ENCODE results near the gene FBXO39. TPM values are rescaled to one million over a fixed set of nuclear protein-coding genes. Genes with fewer than 3 reads are reported as not detected.
"Not testable (repeated sequence)": the region's sequence is repeated elsewhere in the genome, so short reads cannot be mapped to it uniquely, and the experiment has no call there.

FBXO39 gene
- total RNA-seq, 5 donors from 2014 or later (not counting 1 experiment from before 2014, with no cell fraction given): 0.26 to 1.4 (median 0.53) TPM

- CTCF ChIA-PET: no interaction called here
These were observed 14.2 kb upstream of the FBXO39 start for GRCh38 chr17:6761779-6762178.

GRCh38 chr17:6768447-6768846, 7.6 kb upstream of the FBXO39 start:
- Mint-ChIP-seq H3K4me1 (peaks cover 0 to 12% (median 7%) of the 10 kb centered on the region in 3 donors), H3K27ac (no peak overlapping the region), H3K36me3 (peaks cover 98% of the 10 kb centered on the region), H3K4me3 (no peak overlapping the region), H3K27me3 (no peaks in the 10 kb centered on the region), H3K9me3 (peaks cover 34 to 60% (median 38%) of the 10 kb centered on the region in 3 donors)
- Histone ChIP-seq H3K27ac (ENCODE audit: low read length) (no peak overlapping the region), H3K36me3 (ENCODE audit: control insufficient read depth in 2 of 2, extremely low read depth in 1 of 2, insufficient read depth in 1 of 2, low read length in 1 of 2) (peaks cover 16 to 95% of the 10 kb centered on the region in 2 donors), H3K27me3 (replicated peaks in 1 of 2; ENCODE audit: control insufficient read depth in 2 of 2, extremely low read depth in 1 of 2, insufficient read depth in 2 of 2, low read length in 1 of 2) (no peaks in the 10 kb centered on the region), H3K4me1 (ENCODE audit: control insufficient read depth in 1 of 2, extremely low read depth in 1 of 2, insufficient read depth in 2 of 2, low read length in 2 of 2) (no peaks in the 10 kb centered on the region), H3K4me3 (ENCODE audit: control insufficient read depth in 1 of 2, extremely low read depth in 1 of 2, low read length in 1 of 2) (no peak overlapping the region), H3K9me3 (peaks cover 34% of the 10 kb centered on the region)
- POLR2A ChIA-PET: no interaction called here
- ATAC-seq (replicated peaks in 1 of 4) (no peak), DNase-seq (no peak)
- WGBS (ENCODE audit: insufficient coverage): no CpG with 5 or more reads among the region's 2 CpGs
- CTCF ChIA-PET: no interaction called here

More at GRCh38 chr17:6761779-6762178, 14.2 kb upstream of the FBXO39 start:
- Mint-ChIP-seq H3K9me3 (peaks cover 13 to 15% (median 14%) of the 10 kb centered on the region in 3 donors), H3K27me3 (no peaks in the 10 kb centered on the region), H3K4me1 (peaks cover 33 to 39% (median 36%) of the 10 kb centered on the region in 3 donors), H3K27ac (peak overlapping the region in 1 of 2 donors; percentile 8), H3K36me3 (peaks cover 90% of the 10 kb centered on the region), H3K4me3 (no peak overlapping the region)
- Histone ChIP-seq H3K9me3 (peaks cover 6% of the 10 kb centered on the region), H3K27me3 (replicated peaks in 1 of 2; ENCODE audit: control insufficient read depth in 2 of 2, extremely low read depth in 1 of 2, insufficient read depth in 2 of 2, low read length in 1 of 2) (no peaks in the 10 kb centered on the region), H3K27ac (ENCODE audit: low read length) (no peak overlapping the region), H3K36me3 (ENCODE audit: control insufficient read depth in 2 of 2, extremely low read depth in 1 of 2, insufficient read depth in 1 of 2, low read length in 1 of 2) (peaks cover 9 to 85% of the 10 kb centered on the region in 2 donors), H3K4me1 (ENCODE audit: control insufficient read depth in 1 of 2, extremely low read depth in 1 of 2, insufficient read depth in 2 of 2, low read length in 2 of 2) (peaks cover 6 to 22% of the 10 kb centered on the region in 2 experiments), H3K4me3 (ENCODE audit: control insufficient read depth in 1 of 2, extremely low read depth in 1 of 2, low read length in 1 of 2) (no peak overlapping the region)
- ATAC-seq (replicated peaks in 1 of 4) (no peak), DNase-seq (no peak)
- WGBS (ENCODE audit: insufficient coverage): 98% methylated on average over 5 of the region's 8 CpGs
- POLR2A ChIA-PET: no interaction called here

GRCh38 chr17:6772016-6772415, 4.0 kb upstream of the FBXO39 start:
- Histone ChIP-seq H3K4me3 (ENCODE audit: control insufficient read depth in 1 of 2, extremely low read depth in 1 of 2, low read length in 1 of 2) (no peak overlapping the region), H3K4me1 (ENCODE audit: control insufficient read depth in 1 of 2, extremely low read depth in 1 of 2, insufficient read depth in 2 of 2, low read length in 2 of 2) (peaks cover 0 to 9% of the 10 kb centered on the region in 2 experiments), H3K9me3 (peaks cover 26% of the 10 kb centered on the region), H3K36me3 (ENCODE audit: control insufficient read depth in 2 of 2, extremely low read depth in 1 of 2, insufficient read depth in 1 of 2, low read length in 1 of 2) (peaks cover 14 to 63% of the 10 kb centered on the region in 2 donors), H3K27ac (ENCODE audit: low read length) (no peak overlapping the region), H3K27me3 (replicated peaks in 1 of 2; ENCODE audit: control insufficient read depth in 2 of 2, extremely low read depth in 1 of 2, insufficient read depth in 2 of 2, low read length in 1 of 2) (peaks cover 0 to 15% of the 10 kb centered on the region in 2 experiments)
- Mint-ChIP-seq H3K27me3 (peaks cover 0 to 4% of the 10 kb centered on the region in 2 donors), H3K27ac (no peak overlapping the region), H3K9me3 (peaks cover 29 to 60% (median 39%) of the 10 kb centered on the region in 3 donors), H3K4me1 (peaks cover 0 to 5% (median 5%) of the 10 kb centered on the region in 3 donors), H3K4me3 (no peak overlapping the region), H3K36me3 (peaks cover 75% of the 10 kb centered on the region)
- DNase-seq (no peak), ATAC-seq (replicated peaks in 1 of 4) (no peak)
- POLR2A ChIA-PET: no interaction called here
- CTCF ChIA-PET: no interaction called here
- WGBS (ENCODE audit: insufficient coverage): no CpG with 5 or more reads among the region's 1 CpG

DNA sequence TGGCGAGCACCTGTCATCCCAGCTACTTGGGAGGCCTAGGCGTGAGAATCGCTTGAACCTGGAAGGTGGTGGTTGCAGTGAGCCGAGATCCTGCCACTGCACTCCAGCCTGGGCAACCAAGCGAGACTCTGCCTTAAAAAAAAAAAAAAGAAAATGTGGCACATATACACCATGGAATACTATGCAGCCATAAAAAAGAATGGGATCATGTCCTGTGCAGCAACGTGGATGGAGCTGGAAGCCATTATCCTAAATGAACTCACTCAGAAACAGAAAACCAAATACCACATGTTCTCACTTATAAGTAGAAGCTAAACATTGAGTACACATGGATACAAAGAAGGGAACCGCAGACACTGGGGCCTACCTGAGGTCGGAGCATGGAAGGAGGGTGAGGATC, 1.1 kb upstream of the FBXO39 start:
- H3K27ac Mint-ChIP-seq; H3K4me1 Mint-ChIP-seq; H3K4me3 Mint-ChIP-seq; H3K4me1 ChIP-seq (ENCODE audit: control insufficient read depth in 1 of 2, extremely low read depth in 1 of 2, insufficient read depth in 2 of 2, low read length in 2 of 2); POLR2A ChIA-PET; DNase-seq; H3K27ac ChIP-seq (ENCODE audit: low read length); ATAC-seq (replicated peaks in 1 of 4): not testable (repeated sequence)
- Histone ChIP-seq H3K4me3 (ENCODE audit: control insufficient read depth in 1 of 2, extremely low read depth in 1 of 2, low read length in 1 of 2) (peak overlapping the region in 1 of 2 donors; percentile 21), H3K27me3 (replicated peaks in 1 of 2; ENCODE audit: control insufficient read depth in 2 of 2, extremely low read depth in 1 of 2, insufficient read depth in 2 of 2, low read length in 1 of 2) (peaks cover 0 to 22% of the 10 kb centered on the region in 2 experiments), H3K9me3 (peaks cover 11% of the 10 kb centered on the region), H3K36me3 (ENCODE audit: control insufficient read depth in 2 of 2, extremely low read depth in 1 of 2, insufficient read depth in 1 of 2, low read length in 1 of 2) (peaks cover 5 to 37% of the 10 kb centered on the region in 2 donors)
- peaks cover 23 to 51% (median 30%) of the 10 kb centered on the region in 3 donors for H3K9me3 Mint-ChIP-seq
- CTCF ChIA-PET: interaction anchor here in 1 of 2 donors (0.6 kb wide), 1 partner anchor 375 kb away, joined by 3 read pairs; no protein-coding TSS in a partner anchor
- H3K27me3 Mint-ChIP-seq: peaks cover 17 to 25% of the 10 kb centered on the region in 2 donors
- H3K36me3 Mint-ChIP-seq: peaks cover 47% of the 10 kb centered on the region
- WGBS (ENCODE audit: insufficient coverage): 90% methylated on average over 1 of the region's 8 CpGs

DNA sequence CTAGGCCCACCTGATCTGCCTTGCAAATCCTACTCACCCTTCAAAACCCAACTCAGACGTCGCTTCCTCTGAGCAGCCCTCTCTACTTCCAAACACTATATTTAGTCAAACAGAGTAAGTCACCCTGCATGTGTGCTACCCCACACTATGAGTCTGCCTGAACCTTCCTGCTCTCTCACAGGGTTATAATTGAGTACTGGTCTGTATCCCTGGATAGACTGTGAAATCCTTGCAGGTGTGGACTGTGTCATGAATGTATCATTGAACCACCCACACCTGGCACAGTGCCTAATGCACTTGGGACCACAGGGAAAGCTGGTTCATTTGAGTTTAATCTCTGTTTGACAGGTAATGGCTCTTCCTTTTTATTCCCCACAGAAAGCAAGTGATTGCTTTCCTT, 3.4 kb downstream of the FBXO39 start:
- Mint-ChIP-seq H3K4me1 (peaks cover 0 to 5% (median 4%) of the 10 kb centered on the region in 3 donors), H3K27me3 (peaks cover 43 to 52% of the 10 kb centered on the region in 2 donors), H3K9me3 (peaks cover 19 to 51% (median 30%) of the 10 kb centered on the region in 3 donors), H3K36me3 (peaks cover 2% of the 10 kb centered on the region), H3K27ac (no peak overlapping the region), H3K4me3 (no peak overlapping the region)
- Histone ChIP-seq H3K4me1 (ENCODE audit: control insufficient read depth in 1 of 2, extremely low read depth in 1 of 2, insufficient read depth in 2 of 2, low read length in 2 of 2) (peaks cover 0 to 9% of the 10 kb centered on the region in 2 experiments), H3K9me3 (no peaks in the 10 kb centered on the region), H3K27ac (ENCODE audit: low read length) (no peak overlapping the region), H3K36me3 (ENCODE audit: control insufficient read depth in 2 of 2, extremely low read depth in 1 of 2, insufficient read depth in 1 of 2, low read length in 1 of 2) (no peaks in the 10 kb centered on the region), H3K27me3 (replicated peaks in 1 of 2; ENCODE audit: control insufficient read depth in 2 of 2, extremely low read depth in 1 of 2, insufficient read depth in 2 of 2, low read length in 1 of 2) (peaks cover 0 to 38% of the 10 kb centered on the region in 2 experiments), H3K4me3 (ENCODE audit: control insufficient read depth in 1 of 2, extremely low read depth in 1 of 2, low read length in 1 of 2) (no peak overlapping the region)
- WGBS (ENCODE audit: insufficient coverage): no CpG with 5 or more reads among the region's 2 CpGs
- ChIA-PET POLR2A (no interaction called here), CTCF (no interaction called here)
- no peak for DNase-seq
- no peak for ATAC-seq (replicated peaks in 1 of 4)

GRCh38 chr17:6780001-6780400, 4.0 kb downstream of the FBXO39 start:
- POLR2A ChIA-PET: no interaction called here
- peaks cover 44 to 52% of the 10 kb centered on the region in 2 donors for H3K27me3 Mint-ChIP-seq
- H3K27ac ChIP-seq (ENCODE audit: low read length): no peak overlapping the region
- DNase-seq (no peak), ATAC-seq (replicated peaks in 1 of 4) (no peak)
- no peak overlapping the region for H3K4me3 ChIP-seq (ENCODE audit: control insufficient read depth in 1 of 2, extremely low read depth in 1 of 2, low read length in 1 of 2)
- H3K27me3 ChIP-seq (replicated peaks in 1 of 2; ENCODE audit: control insufficient read depth in 2 of 2, extremely low read depth in 1 of 2, insufficient read depth in 2 of 2, low read length in 1 of 2): peaks cover 0 to 38% of the 10 kb centered on the region in 2 experiments
- H3K9me3 ChIP-seq: no peaks in the 10 kb centered on the region
- H3K36me3 ChIP-seq (ENCODE audit: control insufficient read depth in 2 of 2, extremely low read depth in 1 of 2, insufficient read depth in 1 of 2, low read length in 1 of 2): no peaks in the 10 kb centered on the region
- H3K36me3 Mint-ChIP-seq: no peaks in the 10 kb centered on the region
- CTCF ChIA-PET: no interaction called here
- WGBS (ENCODE audit: insufficient coverage): 97% methylated on average over 4 of the region's 8 CpGs
- H3K4me1 ChIP-seq (ENCODE audit: control insufficient read depth in 1 of 2, extremely low read depth in 1 of 2, insufficient read depth in 2 of 2, low read length in 2 of 2): peaks cover 0 to 9% of the 10 kb centered on the region in 2 experiments
- peaks cover 17 to 55% (median 28%) of the 10 kb centered on the region in 3 donors for H3K9me3 Mint-ChIP-seq
- H3K4me3 Mint-ChIP-seq: no peak overlapping the region
- H3K4me1 Mint-ChIP-seq: peaks cover 0 to 5% (median 3%) of the 10 kb centered on the region in 3 donors
- H3K27ac Mint-ChIP-seq: no peak overlapping the region
